H1 (cell line): ENCODE measurements around the gene UBE2O. TPM values are rescaled to one million over a fixed set of nuclear protein-coding genes. Genes with fewer than 3 reads are reported as not detected.

Experiments used
- EZH2 ChIP-seq: fragments of 200-600 bp; sonication (generic); IDR thresholded peaks from 2 replicates; pipeline ENCODE4 v1.7.1; 2012; ENCODE audit warnings: low read depth, mild to moderate bottlenecking, moderate library complexity, low read length, inconsistent platforms; ENCODE audit not compliant: severe bottlenecking
- HDAC2 ChIP-seq, 2 experiments: fragments of 300-600 bp in 1 of 2; sonication (generic) in 1 of 2; IDR thresholded peaks; 2 replicates each; pipeline ENCODE4 v1.6.1; 2011 to 2012; ENCODE audit warnings: low read depth in 2 of 2, low read length in 2 of 2, mild to moderate bottlenecking in 2 of 2, moderate library complexity in 2 of 2, borderline replicate concordance in 1 of 2, inconsistent platforms in 1 of 2
- NRF1 ChIP-seq: IDR thresholded peaks from 2 replicates; pipeline ENCODE4 v1.6.1; 2011; ENCODE audit warnings: mild to moderate bottlenecking, low read depth, low read length, improper control_type of control experiment
- SAP30 ChIP-seq: fragments of 300-600 bp; sonication (generic); IDR thresholded peaks from 2 replicates; pipeline ENCODE4 v1.7.1; 2012; ENCODE audit warnings: low read length, moderate library complexity, mild to moderate bottlenecking, inconsistent platforms; ENCODE audit not compliant: insufficient read depth, insufficient replicate concordance
- TCF12 ChIP-seq: IDR thresholded peaks from 2 replicates; pipeline ENCODE4 v1.6.1; 2011; ENCODE audit warnings: low read depth, mild to moderate bottlenecking, low read length
- polyA plus RNA-seq, 7 experiments: library from polyadenylated mRNA; depleted of rRNA in 3 of 7; stranded (reverse) in 5 of 7; unstranded in 2 of 7; fragments of >200 nt in 5 of 7; fragments of 200-250 nt in 2 of 7; gene quantifications; 1 replicate in 5 of 7; 2 replicates in 1 of 7; 4 replicates in 1 of 7; pipeline versions ENCODE4 v1.2.1 to v1.2.3, GENCODE V29; 2011 to 2013; ENCODE audit warnings: missing spikeins in 2 of 7, mixed read lengths in 2 of 7
- total RNA-seq: library from RNA; stranded (reverse); fragmentation: NEBNext Ultra II Directional; extraction: Animal tissue kit (Norgen Biotek cat#: 25700); gene quantifications from 2 replicates; pipeline ENCODE4 v1.2.1, GENCODE V29; 2021

UBE2O gene
- total and polyA plus RNA-seq, 2 of the 8 experiments (the other 6 are each of a cell fraction or from before 2014, with no cell fraction given), result 24.4 to 63.0 TPM

DNA sequence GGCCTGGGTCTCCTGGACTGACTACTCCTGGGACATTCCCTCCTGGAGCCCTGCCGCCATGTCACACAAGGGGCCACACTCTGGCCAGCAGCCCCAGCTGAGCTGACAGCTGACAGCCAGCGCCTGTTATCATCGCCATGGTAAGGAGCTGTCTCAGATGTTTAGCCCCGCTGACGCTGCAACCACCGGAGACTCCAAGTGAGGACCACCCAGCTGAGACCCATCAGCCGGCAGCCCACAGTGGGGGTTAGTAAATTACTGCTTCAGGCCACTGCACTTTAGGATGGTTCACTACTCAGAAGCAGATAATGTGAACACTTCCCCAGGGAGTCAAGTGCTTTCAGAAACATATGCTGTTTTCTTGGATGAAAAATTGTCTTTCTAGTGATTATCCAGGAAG is 83.1 kb downstream of the UBE2O start (continued):
- TF ChIP-seq NRF1, result no peak
- TF ChIP-seq HDAC2 (IDR thresholded peaks at IDR 0.05; ENCODE audit: borderline replicate concordance in 1 of 2, low read depth in 2 of 2, low read length in 2 of 2), result no peak
- no peak for TF ChIP-seq EZH2
- TF ChIP-seq SAP30, result no peak
- no peak for TF ChIP-seq TCF12
- TF ChIP-seq, all 59 proteins: peak for 0
